ENCODE data around the gene SLC25A11. TPM values are rescaled to one million over a fixed set of nuclear protein-coding genes. Genes with fewer than 3 reads are reported as not detected.

The SLC25A11 gene
- total RNA-seq, 4 donors from 2014 or later = 38.9 to 74.2 (median 47.1) TPM

DNA sequence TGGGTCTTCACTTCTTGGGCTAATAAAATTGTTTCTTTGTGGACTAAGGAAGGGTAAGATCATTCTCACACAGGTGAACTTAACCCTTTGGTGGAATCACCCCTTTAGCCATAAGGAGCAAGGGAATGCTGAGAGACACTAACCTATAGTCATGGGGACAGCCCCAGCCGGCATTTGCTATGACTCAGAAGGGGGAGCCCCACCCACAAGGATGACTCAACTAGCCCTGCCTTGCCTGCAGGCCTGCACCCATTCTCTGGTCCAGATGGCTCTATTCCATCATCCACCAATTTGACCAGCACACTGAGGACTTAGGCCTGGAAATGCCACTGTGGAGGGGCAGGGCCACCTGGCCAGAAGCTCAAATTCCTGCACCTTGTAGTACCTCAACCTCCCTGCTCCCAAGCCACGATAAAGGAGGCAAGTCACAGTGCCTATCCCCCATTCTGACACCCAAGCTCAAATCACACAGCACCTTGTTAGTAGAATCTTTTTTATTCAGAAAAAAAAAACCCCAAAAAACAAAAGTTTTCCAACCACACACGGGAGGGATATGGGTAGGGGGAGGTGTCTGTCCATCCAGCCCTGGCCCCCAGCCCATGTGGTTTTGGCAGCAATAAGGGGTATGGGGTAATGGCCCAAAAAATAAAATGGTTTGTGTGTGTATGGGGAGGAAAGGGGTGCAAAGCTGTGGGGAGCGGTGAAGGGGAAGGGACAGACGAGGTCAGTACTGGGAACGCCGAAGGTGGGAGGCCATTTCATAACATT is 5.5 kb upstream of the SLC25A11 start:
- DNase-seq (ENCODE audit: low spot score) (no peak), ATAC-seq (ENCODE audit: low FRiP score) (peak; percentile 38)

DNA sequence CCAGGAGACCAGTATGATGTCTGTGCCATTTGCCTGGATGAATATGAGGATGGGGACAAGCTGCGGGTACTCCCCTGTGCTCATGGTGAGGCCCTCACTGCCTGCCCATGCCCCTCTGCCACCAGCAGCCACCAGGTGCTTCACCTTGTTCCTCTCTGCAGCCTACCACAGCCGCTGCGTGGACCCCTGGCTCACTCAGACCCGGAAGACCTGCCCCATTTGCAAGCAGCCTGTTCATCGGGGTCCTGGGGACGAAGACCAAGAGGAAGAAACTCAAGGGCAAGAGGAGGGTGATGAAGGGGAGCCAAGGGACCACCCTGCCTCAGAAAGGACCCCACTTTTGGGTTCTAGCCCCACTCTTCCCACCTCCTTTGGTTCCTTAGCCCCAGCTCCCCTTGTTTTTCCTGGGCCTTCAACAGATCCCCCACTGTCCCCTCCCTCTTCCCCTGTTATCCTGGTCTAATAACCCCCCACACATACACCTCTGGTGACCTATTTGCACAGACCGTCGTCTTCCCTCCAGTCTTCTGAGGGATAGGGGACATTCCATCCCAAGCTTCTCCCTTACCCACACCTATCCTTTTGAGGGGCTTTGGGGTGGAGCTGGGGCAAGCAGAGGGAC is 4.8 kb upstream of the SLC25A11 start:
- ATAC-seq (ENCODE audit: low FRiP score) (no peak), DNase-seq (ENCODE audit: low spot score) (no peak)

More for the DNA sequence above, 5.5 kb upstream of the SLC25A11 start:
- TF ChIP-seq, protein P1, sequence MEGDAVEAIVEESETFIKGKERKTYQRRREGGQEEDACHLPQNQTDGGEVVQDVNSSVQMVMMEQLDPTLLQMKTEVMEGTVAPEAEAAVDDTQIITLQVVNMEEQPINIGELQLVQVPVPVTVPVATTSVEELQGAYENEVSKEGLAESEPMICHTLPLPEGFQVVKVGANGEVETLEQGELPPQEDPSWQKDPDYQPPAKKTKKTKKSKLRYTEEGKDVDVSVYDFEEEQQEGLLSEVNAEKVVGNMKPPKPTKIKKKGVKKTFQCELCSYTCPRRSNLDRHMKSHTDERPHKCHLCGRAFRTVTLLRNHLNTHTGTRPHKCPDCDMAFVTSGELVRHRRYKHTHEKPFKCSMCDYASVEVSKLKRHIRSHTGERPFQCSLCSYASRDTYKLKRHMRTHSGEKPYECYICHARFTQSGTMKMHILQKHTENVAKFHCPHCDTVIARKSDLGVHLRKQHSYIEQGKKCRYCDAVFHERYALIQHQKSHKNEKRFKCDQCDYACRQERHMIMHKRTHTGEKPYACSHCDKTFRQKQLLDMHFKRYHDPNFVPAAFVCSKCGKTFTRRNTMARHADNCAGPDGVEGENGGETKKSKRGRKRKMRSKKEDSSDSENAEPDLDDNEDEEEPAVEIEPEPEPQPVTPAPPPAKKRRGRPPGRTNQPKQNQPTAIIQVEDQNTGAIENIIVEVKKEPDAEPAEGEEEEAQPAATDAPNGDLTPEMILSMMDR (IDR thresholded peaks at IDR 0.05) = no peak

DNA sequence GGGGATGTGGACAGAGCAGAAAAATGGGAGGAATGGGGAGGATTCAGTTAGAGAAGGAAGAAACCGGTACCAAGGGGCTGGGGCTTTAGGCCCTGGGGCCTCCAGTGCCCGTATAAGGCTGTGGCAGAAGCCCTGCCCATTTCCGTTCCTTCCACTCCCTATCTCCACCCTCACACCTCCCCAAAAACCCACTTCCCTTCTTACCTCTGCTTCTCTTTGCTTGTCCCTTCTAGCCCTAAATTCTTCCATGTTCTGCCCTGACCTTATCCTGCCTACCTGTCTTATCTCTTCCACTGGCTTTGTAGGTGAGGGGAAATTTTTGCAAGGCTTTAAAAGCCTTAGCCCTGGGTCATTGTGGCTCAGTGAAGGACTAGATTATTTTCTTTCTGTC is 4.3 kb upstream of the SLC25A11 start:
- DNase-seq (ENCODE audit: low spot score) = no peak
- ATAC-seq (ENCODE audit: low FRiP score) = no peak
- TF ChIP-seq, protein P1 (IDR thresholded peaks at IDR 0.05) = no peak

More for the DNA sequence above, 4.8 kb upstream of the SLC25A11 start:
- TF ChIP-seq, protein P1 (IDR thresholded peaks at IDR 0.05) = no peak

DNA sequence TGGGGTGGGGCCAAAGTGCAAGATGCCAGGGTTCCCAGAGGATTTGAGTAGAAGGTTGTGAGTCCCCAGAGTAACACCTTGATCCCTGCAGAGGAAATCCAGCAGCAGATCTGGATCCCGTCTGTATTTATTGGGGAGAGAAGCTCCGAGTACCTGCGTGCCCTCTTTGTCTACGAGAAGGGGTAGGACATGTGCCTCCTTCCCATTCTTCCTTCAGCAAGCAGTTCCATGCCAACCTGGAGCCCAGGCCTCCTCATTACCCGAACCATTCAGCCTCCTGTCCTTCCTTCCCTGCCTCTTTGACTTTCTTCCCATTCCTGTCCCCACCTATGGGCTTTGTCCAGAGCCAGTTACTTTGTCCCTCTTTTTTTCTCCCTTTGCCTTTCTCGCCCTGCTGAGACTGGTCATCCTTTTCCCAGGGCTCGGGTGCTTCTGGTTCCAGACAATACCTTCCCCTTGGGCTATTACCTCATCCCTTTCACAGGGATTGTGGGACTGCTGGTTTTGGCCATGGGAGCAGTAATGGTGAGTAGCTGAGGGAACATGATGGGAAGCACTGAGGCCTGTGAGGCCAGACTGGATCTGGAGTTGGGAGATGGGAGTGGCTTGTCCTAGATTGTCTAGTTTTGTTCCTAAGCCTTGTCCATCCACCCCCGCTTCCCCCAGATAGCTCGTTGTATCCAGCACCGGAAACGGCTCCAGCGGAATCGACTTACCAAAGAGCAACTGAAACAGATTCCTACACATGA is 3.1 kb upstream of the SLC25A11 start:
- TF ChIP-seq, protein P1 (IDR thresholded peaks at IDR 0.05) = no peak
- DNase-seq (ENCODE audit: low spot score) (no peak), ATAC-seq (ENCODE audit: low FRiP score) (no peak)

DNA sequence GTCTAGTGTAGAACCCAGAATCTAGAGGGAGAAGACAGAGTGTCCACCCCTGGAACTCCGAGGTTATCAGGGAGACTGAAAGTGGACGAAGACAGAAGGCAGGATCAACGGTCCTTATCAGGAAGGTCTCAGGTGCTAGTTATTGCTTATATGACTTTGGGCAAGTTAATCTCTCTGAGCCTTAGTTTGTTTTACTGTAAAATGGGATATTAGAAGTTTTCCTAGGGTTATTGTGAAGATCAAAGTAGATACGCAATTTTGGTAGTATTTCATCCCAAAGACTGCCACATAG is 1.4 kb upstream of the SLC25A11 start:
- no peak for ATAC-seq (ENCODE audit: low FRiP score)
- DNase-seq (ENCODE audit: low spot score) = no peak
- TF ChIP-seq, protein P1 (IDR thresholded peaks at IDR 0.05) = no peak

DNA sequence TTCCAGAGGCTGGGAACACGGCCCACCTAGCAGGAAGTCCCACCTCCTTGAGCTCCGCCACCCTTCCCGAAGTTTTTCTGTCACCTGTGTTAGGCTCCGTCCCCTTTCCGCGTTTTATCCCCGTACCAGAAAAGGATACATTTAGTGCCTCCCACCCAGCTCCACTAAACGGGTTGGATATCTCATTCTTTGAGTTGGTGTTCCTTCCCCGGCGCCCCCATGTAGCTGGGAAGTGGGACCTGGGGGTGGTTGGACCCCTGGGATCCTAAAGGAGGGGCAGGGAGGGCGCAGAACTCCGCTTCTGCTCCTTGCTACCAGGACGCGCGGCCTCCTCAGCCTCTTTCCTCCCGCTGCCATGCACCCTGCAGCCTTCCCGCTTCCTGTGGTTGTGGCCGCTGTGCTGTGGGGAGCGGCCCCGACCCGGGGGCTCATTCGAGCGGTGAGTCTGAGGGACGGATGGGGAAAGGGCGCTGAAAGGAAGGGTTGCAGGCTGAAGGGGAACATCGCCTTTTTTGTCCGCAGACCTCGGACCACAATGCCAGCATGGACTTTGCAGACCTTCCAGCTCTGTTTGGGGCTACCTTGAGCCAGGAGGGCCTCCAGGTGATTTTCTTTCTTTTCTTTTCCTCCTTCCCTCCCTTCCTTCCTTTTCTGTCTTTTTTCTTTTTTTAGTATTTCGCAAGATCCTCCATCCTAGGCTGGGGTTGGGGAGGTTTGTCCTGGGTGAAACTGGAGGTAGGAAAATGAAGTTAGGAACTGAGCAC is 891 bp upstream of the SLC25A11 start:
- peak; percentile 62 for ATAC-seq (ENCODE audit: low FRiP score)
- TF ChIP-seq, protein P1 (IDR thresholded peaks at IDR 0.05) = no peak
- DNase-seq (ENCODE audit: low spot score) = no peak

All from omental fat pad (tissue), 4 donors.